Adrenal gland (tissue), 12 donors: ENCODE results near the gene SLC9A5. TPM values are rescaled to one million over a fixed set of nuclear protein-coding genes. Genes with fewer than 3 reads are reported as not detected.

Experiments used
- DNase-seq, 7 donors: peaks; one replicate each; pipeline ENCODE4 v3.0.0-alpha.2; 2019 to 2020
- H3K27ac ChIP-seq, 5 donors: fragments of 200-600 bp; sonication (generic) in 4 of 5; 1 replicate in 3 of 5; 2 replicates in 2 of 5; pipeline versions ENCODE4 v1.5.1 to v1.8.0; 2016 to 2020; ENCODE audit warnings: mild to moderate bottlenecking in 1 of 5
- H3K27me3 ChIP-seq: fragments of 200-600 bp; 2 replicates; pipeline ENCODE4 v1.8.0; 2021
- H3K36me3 ChIP-seq, 2 donors: fragments of 200-600 bp; replicated peaks in 1 of 2; 1 replicate in 1 of 2; 2 replicates in 1 of 2; pipeline versions ENCODE4 v1.5.1 to v1.8.0; 2018 to 2022
- H3K4me1 ChIP-seq, 2 donors: fragments of 200-600 bp; replicated peaks in 1 of 2; 1 replicate in 1 of 2; 2 replicates in 1 of 2; pipeline versions ENCODE4 v1.5.1 to v1.8.0; 2018 to 2021
- H3K4me3 ChIP-seq, 4 donors: fragments of 200-600 bp; sonication (generic) in 3 of 4; one replicate each; pipeline ENCODE4 v1.5.1; 2016 to 2018
- H3K9me3 ChIP-seq, 3 donors: fragments of 200-600 bp; sonication (generic) in 1 of 3; replicated peaks in 1 of 3; 1 replicate in 2 of 3; 2 replicates in 1 of 3; pipeline versions ENCODE4 v1.5.1 to v1.8.0; 2016 to 2021
- POLR2A ChIP-seq, 2 donors: fragments of 450-650 bp; IDR thresholded peaks; one replicate each; pipeline ENCODE4 v1.6.1; 2017; ENCODE audit warnings: antibody characterized with exemption in 2 of 2, mild to moderate bottlenecking in 2 of 2, moderate library complexity in 1 of 2
- WGBS, 4 donors: extraction: QIAGEN DNeasy Blood & Tissue Kit in 2 of 4; methylation state at CpG; one replicate each; pipeline versions ENCODE4 v1.1.5 to v1.1.7; 2013 to 2017; 5-methylcytosine and 5-hydroxymethylcytosine counted together
- intact Hi-C, 2 donors: fragments of 100-400 bp; cut with DNase I; formaldehyde crosslinking; loops; one replicate each; pipeline versions ENCODE4 v1.14.1 to v1.15.0; 2022 to 2023
- polyA plus RNA-seq, 3 donors: library from polyadenylated mRNA; stranded (reverse); fragments of 200-250 nt in 2 of 3; fragments of 350-450 nt in 1 of 3; fragmentation: Illumina TruSeq in 1 of 3; extraction: RNeasy Lipid Tissue Mini Kit (QIAGEN cat#74804) in 1 of 3; gene quantifications; one replicate each; pipeline ENCODE4 v1.2.3, GENCODE V29; 2013 to 2014
- total RNA-seq, 9 donors: library from RNA; depleted of rRNA in 4 of 9; stranded (reverse); fragments of >200 nt in 4 of 9; fragments of 120-200 nt in 1 of 9; fragmentation: NEBNext Ultra II Directional in 1 of 9; extraction: Animal tissue kit (Norgen Biotek cat#: 25700) in 1 of 9; gene quantifications; one replicate each; pipeline versions ENCODE4 v1.1.0 to v1.2.4, GENCODE V29; 2013 to 2023
- TF ChIP-seq, protein P1 (sequence below), 6 experiments: fragments of 450-650 bp in 4 of 6; fragments of 200-600 bp in 2 of 6; sonication (generic) in 1 of 6; IDR thresholded peaks; 1 replicate in 5 of 6; 2 replicates in 1 of 6; pipeline versions ENCODE4 v1.5.1 to v1.8.0; 2016 to 2021; ENCODE audit warnings: antibody characterized with exemption in 6 of 6, mild to moderate bottlenecking in 2 of 6, moderate library complexity in 1 of 6
- donor health status: healthy with polysubstance abuse.
- donor health status: Bipolar disorder and iron deficiency.
- donor health status: DM: yes; HTN: yes; CAD: no.
- donor health status: DM: no; HTN: no; CAD: no.
- donor health status: DM: no; HTN: no; CAD: no.
- donor health status: DM: yes; HTN: yes; CAD: no.

Gene SLC9A5
- total and polyA plus RNA-seq, 12 donors, result 0.09 to 2.8 (median 0.83) TPM; not detected in 1

DNA sequence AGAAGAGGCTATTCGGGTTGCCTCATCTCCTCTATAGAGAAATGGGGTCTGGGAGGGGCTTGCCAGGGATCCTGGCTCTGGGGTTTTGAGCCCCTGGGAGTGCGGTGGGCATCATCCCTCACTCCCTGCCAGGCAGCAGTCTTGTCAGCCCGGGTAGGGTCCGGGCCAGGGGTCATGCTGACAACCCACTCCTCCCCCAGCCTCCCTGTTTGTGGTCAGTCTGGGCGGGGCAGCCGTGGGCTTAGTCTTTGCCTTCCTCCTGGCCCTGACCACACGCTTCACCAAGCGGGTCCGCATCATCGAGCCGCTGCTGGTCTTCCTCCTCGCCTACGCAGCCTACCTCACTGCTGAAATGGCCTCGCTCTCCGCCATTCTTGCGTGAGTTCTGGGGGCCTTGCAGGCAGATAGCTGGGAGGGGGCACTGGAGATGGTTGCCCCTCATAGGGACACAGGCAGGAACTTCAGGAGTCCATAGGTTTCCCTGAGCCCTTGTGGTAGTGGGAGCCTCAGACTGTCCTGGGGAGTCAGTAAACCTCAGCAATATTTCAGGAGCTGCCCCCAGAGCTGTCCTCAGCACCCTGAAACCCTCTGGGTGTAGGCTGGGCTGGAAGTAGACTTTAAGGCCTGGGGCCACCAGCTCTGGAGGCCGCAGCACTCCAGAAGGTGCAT, 6.9 kb downstream of the SLC9A5 start:
- H3K36me3 ChIP-seq, result no peaks in the 10 kb centered on the region
- no peak for DNase-seq
- H3K4me1 ChIP-seq, result no peaks in the 10 kb centered on the region
- intact Hi-C loops, result no loop called here
- 88 to 95% (median 93%) methylated on average over 14 to 17 of the region's 17 CpGs for WGBS, 4 donors
- H3K27me3 ChIP-seq, result no peaks in the 10 kb centered on the region
- TF ChIP-seq, protein P1, sequence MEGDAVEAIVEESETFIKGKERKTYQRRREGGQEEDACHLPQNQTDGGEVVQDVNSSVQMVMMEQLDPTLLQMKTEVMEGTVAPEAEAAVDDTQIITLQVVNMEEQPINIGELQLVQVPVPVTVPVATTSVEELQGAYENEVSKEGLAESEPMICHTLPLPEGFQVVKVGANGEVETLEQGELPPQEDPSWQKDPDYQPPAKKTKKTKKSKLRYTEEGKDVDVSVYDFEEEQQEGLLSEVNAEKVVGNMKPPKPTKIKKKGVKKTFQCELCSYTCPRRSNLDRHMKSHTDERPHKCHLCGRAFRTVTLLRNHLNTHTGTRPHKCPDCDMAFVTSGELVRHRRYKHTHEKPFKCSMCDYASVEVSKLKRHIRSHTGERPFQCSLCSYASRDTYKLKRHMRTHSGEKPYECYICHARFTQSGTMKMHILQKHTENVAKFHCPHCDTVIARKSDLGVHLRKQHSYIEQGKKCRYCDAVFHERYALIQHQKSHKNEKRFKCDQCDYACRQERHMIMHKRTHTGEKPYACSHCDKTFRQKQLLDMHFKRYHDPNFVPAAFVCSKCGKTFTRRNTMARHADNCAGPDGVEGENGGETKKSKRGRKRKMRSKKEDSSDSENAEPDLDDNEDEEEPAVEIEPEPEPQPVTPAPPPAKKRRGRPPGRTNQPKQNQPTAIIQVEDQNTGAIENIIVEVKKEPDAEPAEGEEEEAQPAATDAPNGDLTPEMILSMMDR (IDR thresholded peaks at IDR 0.05), result no peak
- no peak for TF ChIP-seq POLR2A (IDR thresholded peaks at IDR 0.05)
- no peak overlapping the region for H3K4me3 ChIP-seq
- no peak overlapping the region for H3K27ac ChIP-seq
- H3K9me3 ChIP-seq, result no peaks in the 10 kb centered on the region

GRCh38 chr16:67256701-67257230, 8.0 kb downstream of the SLC9A5 start:
- DNase-seq, result peak in 1 of 7 donors; percentile 4
- WGBS, 4 donors, result 93 to 97% (median 94%) methylated on average over 8 to 11 of the region's 11 CpGs
- TF ChIP-seq POLR2A (IDR thresholded peaks at IDR 0.05), result no peak
- TF ChIP-seq, protein P1 (IDR thresholded peaks at IDR 0.05), result no peak
- Histone ChIP-seq H3K4me3 (no peak overlapping the region), H3K4me1 (no peaks in the 10 kb centered on the region), H3K9me3 (no peaks in the 10 kb centered on the region), H3K27ac (no peak overlapping the region), H3K36me3 (no peaks in the 10 kb centered on the region), H3K27me3 (no peaks in the 10 kb centered on the region)
- intact Hi-C loops, result no loop called here

GRCh38 chr16:67257486-67258160, 8.8 kb downstream of the SLC9A5 start:
- Histone ChIP-seq H3K27me3 (no peaks in the 10 kb centered on the region), H3K27ac (no peak overlapping the region), H3K4me3 (no peak overlapping the region), H3K36me3 (no peaks in the 10 kb centered on the region), H3K9me3 (no peaks in the 10 kb centered on the region), H3K4me1 (no peaks in the 10 kb centered on the region)
- intact Hi-C loops, result no loop called here
- DNase-seq, result no peak
- 49 to 73% (median 71%) methylated on average over 2 to 4 of the region's 4 CpGs for WGBS, 4 donors
- TF ChIP-seq, protein P1 (IDR thresholded peaks at IDR 0.05), result no peak
- TF ChIP-seq POLR2A (IDR thresholded peaks at IDR 0.05), result no peak

- DNase-seq, result peak in 2 of 7 donors; percentile 17 to 39
Measured at GRCh38 chr16:67258161-67258835, 9.5 kb downstream of the SLC9A5 start.

More at GRCh38 chr16:67258161-67258835, 9.5 kb downstream of the SLC9A5 start:
- Histone ChIP-seq H3K27ac (no peak overlapping the region), H3K27me3 (peaks cover 3% of the 10 kb centered on the region), H3K4me3 (no peak overlapping the region), H3K9me3 (no peaks in the 10 kb centered on the region), H3K4me1 (no peaks in the 10 kb centered on the region), H3K36me3 (no peaks in the 10 kb centered on the region)
- intact Hi-C loops, result no loop called here
- 59 to 89% (median 63%) methylated on average over 3 to 11 of the region's 11 CpGs for WGBS, 4 donors
- no peak for TF ChIP-seq POLR2A (IDR thresholded peaks at IDR 0.05)
- TF ChIP-seq, protein P1 (IDR thresholded peaks at IDR 0.05), result no peak
